Heart right ventricle (tissue), 16 donors: ENCODE measurements around the gene PGAM2. TPM values are rescaled to one million over a fixed set of nuclear protein-coding genes. Genes with fewer than 3 reads are reported as not detected.

Experiments used
- ATAC-seq, 8 donors: fragments of 200-7000 bp; cut with Tn5 transposase; one replicate each; pipeline ENCODE4 v1.9.1; 2020; ENCODE audit warnings: mild to moderate bottlenecking in 8 of 8, moderate library complexity in 8 of 8, moderate number of reproducible peaks in 1 of 8
- DNase-seq, 2 donors: peaks; one replicate each; pipeline ENCODE4 v3.0.0-alpha.2; 2020
- H3K27ac ChIP-seq, 10 donors: fragments of 200-600 bp; sonication (generic) in 2 of 10; one replicate each; pipeline versions ENCODE4 v1.5.0 to v1.8.0; 2020 to 2022; ENCODE audit warnings: mild to moderate bottlenecking in 3 of 10
- H3K27me3 ChIP-seq, 7 donors: fragments of 200-600 bp; one replicate each; pipeline ENCODE4 v1.8.0; 2021 to 2022; ENCODE audit warnings: mild to moderate bottlenecking in 2 of 7
- H3K36me3 ChIP-seq, 9 donors: fragments of 200-600 bp; sonication (generic) in 1 of 9; one replicate each; pipeline versions ENCODE4 v1.5.0 to v1.8.0; 2020 to 2022; ENCODE audit warnings: mild to moderate bottlenecking in 2 of 9
- H3K4me1 ChIP-seq, 9 donors: fragments of 200-600 bp; sonication (generic) in 1 of 9; one replicate each; pipeline versions ENCODE4 v1.5.0 to v1.8.0; 2020 to 2022; ENCODE audit warnings: mild to moderate bottlenecking in 4 of 9
- H3K4me3 ChIP-seq, 10 donors: fragments of 200-600 bp; sonication (generic) in 2 of 10; one replicate each; pipeline versions ENCODE4 v1.5.0 to v1.8.0; 2020 to 2022; ENCODE audit warnings: mild to moderate bottlenecking in 7 of 10, moderate library complexity in 2 of 10
- H3K9me3 ChIP-seq, 11 donors: fragments of 200-600 bp in 10 of 11; sonication (generic) in 2 of 11; one replicate each; pipeline versions ENCODE4 v1.5.0 to v1.8.0; 2013 to 2022; ENCODE audit warnings: mild to moderate bottlenecking in 2 of 11, control low read depth in 1 of 11, moderate library complexity in 1 of 11
- CTCF ChIP-seq, 9 donors: fragments of 200-600 bp; sonication (generic) in 2 of 9; IDR thresholded peaks; one replicate each; pipeline versions ENCODE4 v1.5.0 to v1.8.0; 2021 to 2022; ENCODE audit warnings: antibody characterized with exemption in 9 of 9, mild to moderate bottlenecking in 5 of 9, moderate library complexity in 1 of 9
- WGBS, 2 donors: extraction: QIAGEN DNeasy Blood & Tissue Kit; methylation state at CpG; one replicate each; pipeline ENCODE4 v1.1.7; 2013; ENCODE audit warnings: inconsistent platforms in 1 of 2; 5-methylcytosine and 5-hydroxymethylcytosine counted together
- intact Hi-C, 10 donors: fragments of 100-400 bp; cut with DNase I; formaldehyde crosslinking; loops; one replicate each; pipeline versions ENCODE4 v1.11.1 to v1.14.2; 2022
- long read RNA-seq, 3 donors: library from polyadenylated mRNA; unstranded; transcript quantifications; one replicate each; pipeline ENCODE4 v2.0.0, GENCODE V29; 2020 to 2021
- polyA plus RNA-seq, 2 donors: library from polyadenylated mRNA; stranded (reverse); fragments of 200-250 nt; gene quantifications; one replicate each; pipeline ENCODE4 v1.2.3, GENCODE V29; 2013
- total RNA-seq, 10 donors: library from RNA; stranded (reverse); fragmentation: NEBNext Ultra II Directional in 3 of 10; extraction: Animal tissue kit (Norgen Biotek cat#: 25700) in 3 of 10; gene quantifications; one replicate each; pipeline versions ENCODE4 v1.2.1 to v1.2.4, GENCODE V29; 2021 to 2023
- donor health status: Arrhythmogenic right ventricular cardiomyopathy.
- donor health status: ischemic (EF 13 %, LVEDD 7.1; RV severe dilation, severe dysfunction).
- donor health status: healthy with polysubstance abuse.
- donor health status: DM: no; HTN: yes; CAD: no.
- donor health status: DM: no; HTN: no; CAD: no.
- donor health status: ischemic (EF 25% LVEDD 6.9; RV normal size, moderate dysfunction).
- donor health status: ischemic (EF 25% LVEDD 5.7; RV mildly dilated, moderate dysfunction).
- donor health status: healthy.
- donor health status: DM: yes; HTN: yes; CAD: no.
- donor health status: Ischemic cardiomyopathy.
- donor health status: ischemic (EF 35%, LVEDD 5.7; RV mildly dilated, moderate dysfunction).
- donor health status: nonischemic (EF 11% LVEDD 7.7; RV severe dilation, severe dysfunction).
- donor health status: DM: yes; HTN: yes; CAD: no.
- donor health status: PGD.
- donor health status: ischemic (EF 29% LVEDD 5.4; RV normal size, mild dysfunction).
- donor health status: nonischemic (EF 23%, LVEDD 6.1; RV moderate dilation, normal function).

PGAM2 gene
- total RNA-seq (1,000 to 10,000 TPM in 2 of 10 donors, 100 to 1,000 TPM in 8; 375 to 1,148 (median 557) TPM), polyA plus RNA-seq (1,000 to 10,000 TPM in 1 of 2 donors, 100 to 1,000 TPM in 1; 367 to 2,327 TPM)
- long read RNA-seq, donor 1, transcript PGAM2-201 (3 exons, 857 nt) = major isoform, 437 of 488 reads
- long read RNA-seq, donor 1, partial matches to known transcripts = 27 of 488 reads
- long read RNA-seq, donor 1, other reads (novel, unspliced or antisense) = 24 of 488 reads
- long read RNA-seq, donor 2, transcript PGAM2-201 (3 exons, 857 nt) = major isoform, 842 of 943 reads
- long read RNA-seq, donor 2, partial matches to known transcripts = 50 of 943 reads
- long read RNA-seq, donor 2, other reads (novel, unspliced or antisense) = 51 of 943 reads
- long read RNA-seq, donor 3, transcript PGAM2-201 (3 exons, 857 nt) = major isoform, 95 of 115 reads
- long read RNA-seq, donor 3, partial matches to known transcripts = 8 of 115 reads
- long read RNA-seq, donor 3, other reads (novel, unspliced or antisense) = 12 of 115 reads

- Histone ChIP-seq H3K27ac (peak within 1 kb of the TSS; percentile 60 to 89 (median 81)), H3K4me1 (peaks cover 17 to 69% (median 48%) of the 10 kb centered on the region in 9 donors), H3K27me3 (no peaks in the 10 kb centered on the region), H3K4me3 (peak within 1 kb of the TSS; percentile 41 to 59 (median 52)), H3K9me3 (no peaks in the 10 kb centered on the region), H3K36me3 (peaks cover 0 to 23% (median 9%) of the 10 kb centered on the region in 9 donors)
- intact Hi-C loops = no loop called here
- ATAC-seq (peak; percentile 57 to 88 (median 76)), DNase-seq (peak; percentile 83 to 86)
- TF ChIP-seq CTCF (IDR thresholded peaks at IDR 0.05) = no peak
- 11 to 16% methylated on average over 13 to 14 of the region's 14 CpGs for WGBS, 2 donors
Observed at GRCh38 chr7:44065431-44066110, at the start of gene PGAM2. Gene PGAM2, minus strand, starts transcription at chr7:44065567. Its CDS starts 38 bp downstream, at chr7:44065529.

GRCh38 chr7:44114586-44115310, 49.4 kb upstream of the PGAM2 start:
- peaks cover 0 to 87% (median 3%) of the 10 kb centered on the region in 9 donors for H3K36me3 ChIP-seq
- intact Hi-C loops = loop anchor here in 1 of 10 donors (5.0 kb wide), 1 partner anchor 32 kb away; the partner anchor contains the start of gene POLM
- peaks cover 3 to 37% (median 11%) of the 10 kb centered on the region in 9 donors for H3K4me1 ChIP-seq
- 69 to 71% methylated on average over 12 of the region's 12 CpGs for WGBS, 2 donors
- DNase-seq (peak; percentile 69 to 79), ATAC-seq (peak; percentile 46 to 92 (median 80))
- no peak overlapping the region for H3K4me3 ChIP-seq
- H3K27ac ChIP-seq = peak overlapping the region in 6 of 10 donors; percentile 19 to 76 (median 48)
- no peak for TF ChIP-seq CTCF (IDR thresholded peaks at IDR 0.05)
- no peaks in the 10 kb centered on the region for H3K27me3 ChIP-seq
- H3K9me3 ChIP-seq = no peaks in the 10 kb centered on the region

- no peak for ATAC-seq
- Histone ChIP-seq H3K27me3 (no peaks in the 10 kb centered on the region), H3K9me3 (no peaks in the 10 kb centered on the region), H3K4me3 (no peak overlapping the region), H3K27ac (peak overlapping the region in 6 of 10 donors; percentile 19 to 76 (median 48)), H3K4me1 (peaks cover 0 to 29% (median 11%) of the 10 kb centered on the region in 9 donors), H3K36me3 (peaks cover 0 to 86% (median 3%) of the 10 kb centered on the region in 9 donors)
- TF ChIP-seq CTCF (IDR thresholded peaks at IDR 0.05) = no peak
- intact Hi-C loops = no loop called here
- WGBS, 2 donors = 90 to 93% methylated on average over 24 of the region's 24 CpGs
- no peak for DNase-seq
Observed at GRCh38 chr7:44113764-44114354, 48.5 kb upstream of the PGAM2 start.
